GM18502 (cell line): ENCODE results near the gene KLK13.

Experiments
- ATAC-seq: cut with Tn5 transposase; IDR thresholded peaks from one replicate; pipeline ENCODE4 v1.9.1; 2021; ENCODE audit warnings: mild to moderate bottlenecking; ENCODE audit not compliant: unreplicated experiment, poor library complexity

KLK13 gene

DNA sequence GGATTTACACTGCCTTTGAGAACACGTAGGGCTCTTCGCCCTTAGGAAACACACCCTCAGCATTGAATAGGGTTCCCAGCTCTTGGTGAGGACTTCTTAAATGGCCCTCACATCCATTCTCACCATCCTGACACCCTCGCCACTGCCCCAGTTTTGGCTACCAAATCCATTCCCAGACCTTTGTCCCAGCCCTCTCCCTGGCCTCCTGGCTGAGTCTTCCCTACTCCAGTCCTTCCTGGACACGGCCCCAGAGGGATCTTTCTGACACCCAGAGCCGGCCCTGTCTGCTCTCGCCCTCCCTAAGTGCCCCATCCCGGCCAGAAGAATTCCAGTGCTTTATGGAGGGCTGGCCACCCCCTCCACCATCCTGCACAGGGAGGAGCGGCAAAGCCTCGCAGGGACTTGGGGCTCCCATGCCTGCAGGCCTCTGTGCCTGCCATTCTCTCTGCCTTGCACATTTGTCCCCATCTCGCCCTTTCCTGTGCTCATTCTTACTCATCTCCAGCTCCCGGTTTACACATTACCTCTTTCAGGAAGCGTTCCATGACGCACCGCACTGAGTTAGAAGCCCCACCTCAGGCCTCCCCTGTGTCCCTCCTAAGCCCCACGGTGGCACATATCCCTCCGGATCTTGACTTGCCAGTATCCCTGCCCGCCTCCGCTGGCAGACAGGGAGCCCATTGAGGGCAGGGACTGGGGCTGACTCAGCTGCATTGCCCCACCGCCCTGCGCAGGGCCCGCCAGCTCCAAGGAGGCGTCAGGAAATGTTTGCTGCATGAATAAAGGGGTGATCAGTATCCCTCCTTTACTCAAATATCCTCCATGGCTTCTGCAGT lies 28.8 kb upstream of the KLK13 start:
- no peak for ATAC-seq

DNA sequence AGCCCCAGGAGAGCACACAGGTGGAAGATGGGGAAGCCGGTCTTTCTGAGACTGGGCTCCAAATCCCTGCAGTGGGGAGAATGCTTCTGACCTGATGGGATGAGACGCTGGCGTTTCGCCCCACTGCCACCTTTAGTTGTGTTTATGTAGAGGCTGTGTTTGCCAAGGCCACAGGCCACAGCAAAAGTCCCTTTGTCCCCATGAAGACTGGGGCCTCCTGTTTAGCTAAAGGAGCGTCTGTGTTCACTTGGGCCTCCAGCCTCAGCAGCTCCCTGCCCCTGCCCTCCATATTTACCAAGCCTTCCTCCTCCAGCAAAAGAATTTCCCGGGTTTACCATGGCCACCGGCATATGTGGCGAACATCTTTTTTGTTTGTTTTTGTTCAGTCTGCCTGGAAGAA lies 28.2 kb upstream of the KLK13 start:
- ATAC-seq = no peak

DNA sequence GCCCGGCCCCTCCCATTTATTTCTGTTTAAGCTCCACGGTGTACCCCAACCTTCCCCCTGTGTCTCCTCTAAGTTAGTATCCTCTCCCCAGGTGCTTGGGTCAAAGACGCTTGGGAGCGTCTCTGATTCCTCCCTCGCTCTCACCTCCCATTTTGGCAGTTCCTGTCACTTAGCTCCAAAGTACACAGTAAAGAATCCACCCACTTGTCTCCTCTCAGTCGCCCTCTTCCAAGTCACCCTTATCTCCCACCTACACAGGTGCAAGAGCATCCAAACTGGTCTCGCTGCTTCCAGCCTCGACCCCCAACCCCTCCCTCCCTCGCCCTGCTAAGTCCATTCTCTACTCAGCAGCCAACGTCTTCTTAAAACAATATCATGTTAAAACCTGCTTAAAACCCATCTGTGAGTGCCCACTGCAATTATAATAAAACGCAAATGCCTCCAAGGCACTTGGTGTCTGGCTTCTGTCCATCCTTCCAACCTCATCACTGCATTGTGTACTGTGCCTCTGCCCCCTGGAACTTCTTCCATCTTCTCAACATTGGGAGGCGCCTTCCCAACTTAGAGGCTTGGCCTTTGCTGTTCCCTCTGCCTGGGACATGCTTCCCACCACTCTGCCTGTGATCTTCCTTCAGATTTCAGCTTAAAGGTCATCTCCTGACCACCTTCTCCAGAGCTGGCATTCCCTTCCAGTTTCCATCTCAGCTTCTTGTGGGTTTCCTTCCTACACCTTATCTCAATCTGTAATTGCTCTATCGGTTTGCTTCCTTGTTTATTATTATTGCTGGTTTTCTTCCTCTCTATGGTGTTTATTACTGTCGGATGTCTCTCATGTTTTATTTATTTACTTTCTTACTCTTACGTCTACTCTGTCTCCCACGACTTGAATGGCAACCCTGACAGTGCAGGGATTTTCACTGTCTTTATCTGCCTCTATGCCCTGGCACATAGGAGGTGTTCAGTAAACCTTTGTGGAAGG lies 27.3 kb upstream of the KLK13 start:
- ATAC-seq = no peak

DNA sequence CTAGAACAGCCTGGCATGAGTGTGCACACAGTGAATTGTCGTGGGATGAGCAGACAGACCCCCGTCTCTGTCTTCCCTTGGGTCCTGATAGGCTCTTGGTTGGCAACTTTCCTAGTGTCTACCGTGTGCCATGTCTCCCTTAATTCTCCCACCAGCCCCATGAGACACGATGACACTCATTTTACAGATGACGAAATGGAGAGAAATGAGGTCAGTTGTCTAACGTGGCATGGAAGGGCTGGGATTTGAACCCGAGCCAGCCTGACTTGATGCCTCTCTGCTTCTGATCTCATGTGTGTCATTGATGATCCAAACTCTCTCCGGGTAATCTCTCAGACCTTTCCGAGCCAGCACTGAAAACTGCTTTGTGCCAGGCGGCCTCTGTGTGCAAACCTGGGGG lies 26.2 kb upstream of the KLK13 start:
- ATAC-seq = no peak

DNA sequence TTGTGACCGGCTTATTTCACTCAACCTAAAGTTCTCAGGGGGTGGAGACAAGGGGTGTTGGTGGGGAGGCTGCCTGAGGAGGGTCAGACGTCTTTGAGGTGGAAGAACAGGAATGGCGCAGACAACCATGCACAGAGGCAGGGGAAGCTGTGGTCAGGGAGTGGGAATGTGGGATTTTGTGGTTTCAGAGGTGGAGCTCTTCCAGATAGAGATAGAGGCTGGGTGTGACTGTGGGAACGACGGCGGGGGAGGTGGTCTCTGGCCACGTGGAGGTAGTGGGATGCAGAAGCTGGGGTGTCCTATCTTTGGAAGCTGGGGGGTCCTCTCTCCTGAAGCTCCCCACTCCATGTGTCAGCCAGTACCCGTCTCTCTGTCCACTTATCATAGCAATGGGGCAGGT lies 25.6 kb upstream of the KLK13 start:
- no peak for ATAC-seq

DNA sequence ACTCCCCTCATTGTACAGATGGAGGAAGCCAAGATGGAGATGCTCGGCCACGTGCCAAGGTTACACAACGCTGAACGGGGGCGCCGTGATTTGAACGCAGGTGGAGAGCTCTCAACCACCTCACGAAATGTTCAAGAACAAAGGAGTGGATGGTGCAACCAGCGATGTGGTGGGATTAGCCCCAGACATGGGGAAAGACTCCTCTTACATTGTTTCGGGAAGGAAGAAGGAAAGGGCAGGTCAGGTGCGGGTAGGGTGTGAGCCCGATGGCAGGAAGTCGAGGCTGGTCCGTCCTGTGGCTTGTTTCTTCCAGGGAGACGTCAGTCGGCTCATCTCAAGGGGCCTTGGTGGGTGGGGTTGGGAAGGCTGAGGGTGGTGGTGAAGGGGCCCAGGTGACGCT lies 24.9 kb upstream of the KLK13 start:
- no peak for ATAC-seq

DNA sequence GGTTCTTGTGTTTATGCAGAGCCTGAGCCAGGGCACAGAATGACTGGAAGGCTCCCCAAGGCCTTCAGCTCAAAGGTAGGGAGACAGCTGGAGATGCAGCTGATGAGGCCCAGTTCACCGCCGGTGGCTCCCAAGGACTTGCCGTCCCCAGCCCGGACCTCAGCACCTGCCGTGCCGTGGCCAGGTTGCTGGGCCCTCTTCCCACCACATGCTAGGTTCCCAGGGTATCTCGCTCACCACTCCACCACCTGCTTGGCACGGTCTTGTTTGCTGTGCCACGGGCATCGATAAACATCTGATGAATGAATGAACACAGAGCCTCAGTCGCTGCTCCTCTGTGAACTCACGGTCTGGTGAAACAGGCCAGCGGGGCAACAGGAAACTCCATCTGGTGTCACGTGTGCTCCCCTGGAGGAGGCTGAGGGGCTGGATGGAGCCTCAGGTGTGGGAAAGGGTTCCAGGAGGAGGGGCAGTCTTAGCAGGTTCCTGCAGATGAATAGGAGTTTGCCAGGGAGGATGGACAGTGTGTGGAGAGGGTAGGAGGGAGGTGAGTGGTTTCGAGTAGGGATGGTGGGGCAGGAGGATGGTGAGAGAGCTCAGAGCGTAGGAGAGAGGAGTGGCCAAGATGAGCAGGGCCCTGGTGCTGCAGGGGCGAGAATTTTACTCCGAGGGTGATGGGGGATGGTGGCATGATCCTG lies 21.4 kb upstream of the KLK13 start:
- no peak for ATAC-seq

DNA sequence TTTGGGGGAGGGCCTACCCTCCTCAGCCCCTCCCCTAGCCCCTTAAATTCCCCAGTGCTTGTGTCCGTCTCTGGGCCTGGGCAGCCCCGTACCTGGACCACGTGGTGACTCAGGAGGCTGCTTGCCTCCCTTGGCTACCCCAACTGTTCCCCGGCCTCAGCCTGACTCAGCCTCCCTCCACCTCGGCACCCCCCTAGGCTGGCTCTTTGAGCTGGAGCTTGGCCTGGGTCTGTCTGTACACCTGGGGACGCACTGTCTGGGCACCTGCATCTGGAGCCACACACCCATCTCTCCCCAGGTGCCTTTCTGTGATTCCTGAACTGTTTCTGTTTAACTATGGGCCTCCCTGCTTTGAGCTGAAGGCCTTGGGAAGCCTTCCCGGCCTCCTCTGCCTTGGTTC lies 19.6 kb upstream of the KLK13 start:
- ATAC-seq = no peak

DNA sequence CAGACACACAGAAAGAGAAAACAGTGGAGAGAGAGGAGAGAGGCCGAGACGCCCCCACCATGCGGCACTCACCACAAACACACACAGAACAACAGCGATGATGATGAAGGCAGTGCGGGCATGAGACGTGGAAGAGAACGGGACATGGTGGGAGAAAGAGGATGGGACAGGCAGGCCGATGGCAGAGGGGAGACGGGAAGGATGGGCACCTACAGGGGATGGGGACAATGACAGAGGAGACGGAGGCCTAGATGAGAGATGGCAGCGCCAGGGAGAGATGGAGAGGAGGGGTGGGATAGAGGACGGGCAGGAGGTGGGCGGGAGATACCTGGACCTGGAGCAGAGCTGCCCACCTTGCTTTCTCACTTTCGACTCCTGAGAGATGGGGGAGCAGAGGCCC lies 18.9 kb upstream of the KLK13 start:
- ATAC-seq = no peak

DNA sequence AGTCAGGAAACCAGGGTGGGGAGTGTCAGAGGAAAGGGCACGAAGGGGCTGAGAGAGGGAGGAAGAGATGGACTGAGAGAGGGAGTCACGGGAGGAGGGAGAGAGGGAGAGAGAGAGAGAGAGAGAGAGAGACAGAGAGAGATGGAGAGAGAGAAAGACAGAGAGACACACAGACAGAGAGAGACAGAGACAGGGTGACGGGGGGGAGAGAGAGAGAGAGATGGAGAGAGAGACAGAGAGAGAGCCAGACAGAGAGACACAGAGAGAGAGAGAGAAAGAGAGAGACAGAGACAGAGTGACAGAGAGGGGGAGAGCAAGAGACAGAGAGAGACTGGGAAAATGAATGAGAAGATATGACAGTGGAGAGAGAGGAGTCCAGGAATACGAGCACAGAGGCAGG lies 18.3 kb upstream of the KLK13 start:
- ATAC-seq = no peak

DNA sequence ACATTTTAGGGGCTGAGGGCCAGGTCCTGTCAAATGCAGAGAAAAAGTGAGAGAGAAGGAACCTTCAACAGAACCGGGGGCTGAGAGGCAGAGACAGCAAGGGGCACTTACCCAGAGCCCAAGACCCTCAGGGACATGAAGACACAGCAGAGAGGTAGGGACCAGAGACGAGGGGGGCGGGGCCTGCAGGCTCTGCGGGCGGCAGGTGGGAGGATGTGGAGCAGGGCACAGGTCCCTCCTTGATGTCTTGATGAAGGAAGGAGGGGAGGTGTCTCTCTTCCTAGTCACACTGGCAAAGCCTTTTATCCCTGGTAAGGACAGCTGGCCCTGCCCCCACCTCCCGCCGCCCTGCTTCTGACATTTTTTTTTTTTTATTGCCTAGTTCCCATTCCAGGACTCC lies 17.7 kb upstream of the KLK13 start, which contains the start of gene KLK14:
KLK14 (minus strand) TSS at position 277 of the 400 bp plus-strand sequence; CDS start at position 4, 273 bp downstream.
- no peak for ATAC-seq

DNA sequence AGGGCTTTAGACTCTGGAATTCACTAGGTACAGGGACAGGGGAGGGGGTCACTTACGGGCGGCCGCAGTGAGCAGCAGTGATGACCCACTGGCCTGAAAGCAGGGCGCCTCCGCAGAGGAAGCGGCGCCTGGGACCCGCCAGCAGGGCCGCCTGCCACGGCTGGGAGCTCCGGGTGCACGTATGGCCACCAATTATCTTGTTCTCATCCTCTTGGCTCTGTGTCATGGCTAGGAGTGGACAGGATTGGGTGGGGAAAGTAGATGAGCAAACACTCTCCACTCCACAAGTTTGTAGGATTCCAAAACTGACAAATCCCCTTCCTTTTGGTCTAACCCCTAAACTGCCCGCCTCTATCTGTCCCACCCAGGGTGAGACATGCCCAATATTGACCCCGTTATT lies 16.6 kb upstream of the KLK13 start:
- no peak for ATAC-seq

DNA sequence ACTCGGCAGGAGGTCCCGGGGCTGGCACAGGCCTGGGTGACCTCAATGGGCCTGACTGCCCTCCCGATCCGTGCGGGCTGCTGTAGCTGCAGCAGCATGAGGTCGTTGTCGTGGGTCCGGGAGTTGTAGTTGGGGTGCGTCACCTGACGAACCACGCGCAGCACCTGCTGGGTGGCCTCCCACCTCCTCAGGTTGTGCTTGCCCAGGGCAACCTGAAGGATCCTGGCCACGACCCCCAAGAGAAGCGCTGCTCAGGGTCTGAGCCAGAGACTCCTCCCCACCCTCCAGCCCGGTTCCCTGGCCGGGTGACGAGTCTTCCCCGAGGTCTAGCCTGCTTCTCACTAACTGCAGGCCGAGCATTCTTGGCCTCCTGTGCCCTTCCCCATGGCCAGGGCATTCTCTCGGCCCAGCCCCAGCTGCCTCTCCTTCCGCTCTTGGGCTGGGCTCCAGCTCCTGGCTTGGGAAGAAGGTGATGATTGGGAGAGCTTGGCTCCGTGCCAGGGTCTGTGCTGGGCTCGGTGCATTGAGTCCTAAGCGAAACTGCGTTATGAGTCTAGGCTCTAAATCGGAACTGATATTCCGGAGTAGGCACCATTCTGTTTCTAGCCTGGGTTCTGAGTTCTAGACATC lies 14.7 kb upstream of the KLK13 start:
- ATAC-seq = no peak

DNA sequence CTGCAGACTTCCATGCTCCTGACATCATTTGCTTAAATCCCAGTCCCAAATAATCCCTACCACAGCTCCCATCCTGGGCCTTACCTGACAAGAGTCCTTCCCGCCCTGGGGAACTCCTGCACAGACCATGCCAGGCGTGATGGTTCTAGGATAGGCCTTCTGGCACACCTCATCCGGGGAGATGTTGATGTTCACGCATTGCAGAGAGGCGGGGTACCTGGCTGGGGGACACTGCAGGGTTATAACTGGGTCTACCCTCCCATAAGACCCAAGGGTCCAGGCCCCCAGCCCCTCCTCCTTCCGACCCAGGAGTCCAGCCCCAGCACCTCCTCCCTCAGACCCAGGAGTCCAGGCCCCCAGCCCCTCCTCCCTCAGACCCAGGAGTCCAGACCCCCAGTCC lies 13.8 kb upstream of the KLK13 start:
- no peak for ATAC-seq

DNA sequence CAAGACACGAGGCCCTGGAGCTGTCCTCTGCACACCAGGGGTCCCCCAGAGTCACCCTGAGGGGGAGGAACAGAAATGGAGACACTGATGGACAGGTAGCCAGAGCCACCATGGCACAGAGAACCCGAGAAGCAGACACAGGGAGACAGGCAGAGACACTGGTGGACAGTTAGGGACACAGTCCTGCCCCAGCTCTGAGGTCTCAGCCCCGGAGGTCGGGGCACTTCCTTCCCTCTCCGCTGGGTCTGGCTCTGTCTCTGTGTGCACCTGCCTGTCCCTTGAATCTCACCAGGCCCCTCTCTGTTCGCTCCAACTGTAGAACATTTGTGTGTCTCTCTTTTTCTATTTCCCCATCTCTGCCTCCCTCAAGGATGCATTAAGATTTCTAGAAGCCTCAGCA lies 13.2 kb upstream of the KLK13 start:
- no peak for ATAC-seq

DNA sequence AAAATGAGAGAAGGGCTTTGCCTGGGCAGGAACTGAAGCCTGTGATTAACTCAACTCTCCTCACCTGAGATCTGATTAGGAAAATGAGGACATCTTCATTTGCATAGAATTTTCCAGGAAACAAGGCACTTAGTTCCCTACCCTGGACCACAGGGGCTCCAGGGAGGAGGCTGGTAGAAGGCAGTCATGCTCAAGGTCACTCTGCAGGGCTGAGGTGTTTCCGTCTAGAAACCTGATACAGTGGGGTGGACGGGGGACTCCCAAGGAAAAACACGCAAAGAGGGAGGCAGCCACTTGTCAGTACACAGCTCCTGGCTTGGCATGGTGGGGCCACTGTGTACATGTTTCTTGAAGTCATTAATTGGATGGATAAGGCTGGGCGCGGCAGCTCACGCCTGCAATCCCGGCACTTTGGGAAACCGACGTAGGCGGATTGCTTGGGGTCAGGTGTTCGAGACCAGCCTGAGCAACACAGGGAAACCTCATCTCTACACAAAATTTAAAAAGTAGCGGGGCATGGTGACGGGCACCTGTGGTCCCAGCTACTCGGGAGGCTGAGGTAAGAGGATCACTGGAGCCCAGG lies 11.8 kb upstream of the KLK13 start:
- no peak for ATAC-seq

DNA sequence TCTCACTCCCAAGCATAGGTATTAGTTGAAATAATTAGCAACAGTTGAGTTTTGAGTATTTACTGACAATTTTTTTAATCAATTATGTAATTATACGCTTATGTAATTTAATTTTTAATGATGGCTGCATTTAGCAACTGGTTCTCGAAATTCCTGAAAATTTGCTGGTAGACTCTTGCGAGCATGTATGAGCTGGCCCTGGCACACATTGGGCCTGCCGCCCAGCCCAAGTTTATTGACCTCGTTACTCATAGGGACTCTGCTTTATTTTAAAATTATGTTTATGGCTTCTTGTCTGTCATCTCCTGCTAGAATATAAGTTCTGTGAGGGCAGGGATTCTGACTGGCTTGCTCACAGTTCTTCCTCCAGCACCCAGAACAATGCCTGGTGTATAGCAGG lies 11.1 kb upstream of the KLK13 start:
- ATAC-seq = no peak

DNA sequence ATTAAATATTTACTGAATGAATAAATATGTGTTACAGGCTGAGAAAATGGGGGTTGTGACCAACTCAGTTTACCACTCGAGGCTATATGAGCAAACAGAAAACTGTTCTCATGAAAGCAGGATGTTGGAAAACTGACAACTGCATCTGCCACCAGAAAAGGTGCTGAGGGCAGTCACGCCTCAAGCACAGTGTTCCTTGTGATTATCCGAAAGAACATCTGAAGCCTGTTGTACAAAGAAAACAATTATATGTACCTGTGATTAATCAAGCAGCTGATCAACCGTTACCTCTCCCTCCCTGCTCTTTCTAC lies 6.2 kb upstream of the KLK13 start:
- ATAC-seq = no peak

DNA sequence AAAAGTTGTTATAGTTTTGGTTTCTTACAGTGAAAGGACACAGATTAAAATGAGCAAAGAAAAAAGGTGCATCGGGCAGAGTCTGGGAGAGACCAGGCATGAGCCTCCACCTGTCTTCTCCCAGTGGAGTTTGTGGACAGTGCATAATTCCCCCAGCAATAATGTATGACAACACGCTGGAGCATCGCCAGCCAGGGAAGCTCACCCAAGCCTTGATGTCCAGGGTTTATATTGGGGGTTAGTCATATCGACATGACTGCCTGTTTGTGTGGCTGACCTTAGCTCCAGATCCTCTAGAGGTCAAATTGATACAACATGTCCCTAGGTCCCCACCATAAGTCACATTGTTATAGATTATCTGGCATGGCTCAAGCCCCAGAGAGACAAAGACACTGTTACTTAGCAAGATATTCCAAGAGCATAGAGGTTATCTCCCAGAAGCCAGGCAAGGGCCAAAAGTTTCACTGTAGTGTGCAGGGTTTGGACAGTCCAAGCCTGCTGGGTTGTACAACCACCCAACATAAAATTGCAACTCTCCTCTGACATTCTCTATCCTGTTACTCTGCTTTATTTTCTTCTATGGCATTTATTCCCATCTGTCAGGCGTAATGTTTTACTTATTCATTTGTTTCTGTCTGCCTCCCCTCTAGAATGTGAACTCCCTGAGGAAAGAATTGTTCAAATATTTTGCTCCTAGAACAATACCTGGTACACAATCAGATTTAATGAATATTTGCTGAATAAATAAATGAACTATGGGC lies 5.6 kb upstream of the KLK13 start:
- ATAC-seq = no peak
